Stimulated activated CD8-positive, alpha-beta memory T cell treated with anti-CD3 and anti-CD28 coated beads, Interleukin-15, amount 100 ng/mL, for 24 hours (primary cell): ENCODE data around the gene CFAP54.
"Not testable (repeated sequence)": the region's sequence is repeated elsewhere in the genome, so short reads cannot be mapped to it uniquely, and the experiment has no call there.

Experiments
- DNase-seq: peaks from one replicate; pipeline ENCODE4 v3.0.0-alpha.2; 2020; ENCODE audit warnings: low read depth

CFAP54 gene, protein sequence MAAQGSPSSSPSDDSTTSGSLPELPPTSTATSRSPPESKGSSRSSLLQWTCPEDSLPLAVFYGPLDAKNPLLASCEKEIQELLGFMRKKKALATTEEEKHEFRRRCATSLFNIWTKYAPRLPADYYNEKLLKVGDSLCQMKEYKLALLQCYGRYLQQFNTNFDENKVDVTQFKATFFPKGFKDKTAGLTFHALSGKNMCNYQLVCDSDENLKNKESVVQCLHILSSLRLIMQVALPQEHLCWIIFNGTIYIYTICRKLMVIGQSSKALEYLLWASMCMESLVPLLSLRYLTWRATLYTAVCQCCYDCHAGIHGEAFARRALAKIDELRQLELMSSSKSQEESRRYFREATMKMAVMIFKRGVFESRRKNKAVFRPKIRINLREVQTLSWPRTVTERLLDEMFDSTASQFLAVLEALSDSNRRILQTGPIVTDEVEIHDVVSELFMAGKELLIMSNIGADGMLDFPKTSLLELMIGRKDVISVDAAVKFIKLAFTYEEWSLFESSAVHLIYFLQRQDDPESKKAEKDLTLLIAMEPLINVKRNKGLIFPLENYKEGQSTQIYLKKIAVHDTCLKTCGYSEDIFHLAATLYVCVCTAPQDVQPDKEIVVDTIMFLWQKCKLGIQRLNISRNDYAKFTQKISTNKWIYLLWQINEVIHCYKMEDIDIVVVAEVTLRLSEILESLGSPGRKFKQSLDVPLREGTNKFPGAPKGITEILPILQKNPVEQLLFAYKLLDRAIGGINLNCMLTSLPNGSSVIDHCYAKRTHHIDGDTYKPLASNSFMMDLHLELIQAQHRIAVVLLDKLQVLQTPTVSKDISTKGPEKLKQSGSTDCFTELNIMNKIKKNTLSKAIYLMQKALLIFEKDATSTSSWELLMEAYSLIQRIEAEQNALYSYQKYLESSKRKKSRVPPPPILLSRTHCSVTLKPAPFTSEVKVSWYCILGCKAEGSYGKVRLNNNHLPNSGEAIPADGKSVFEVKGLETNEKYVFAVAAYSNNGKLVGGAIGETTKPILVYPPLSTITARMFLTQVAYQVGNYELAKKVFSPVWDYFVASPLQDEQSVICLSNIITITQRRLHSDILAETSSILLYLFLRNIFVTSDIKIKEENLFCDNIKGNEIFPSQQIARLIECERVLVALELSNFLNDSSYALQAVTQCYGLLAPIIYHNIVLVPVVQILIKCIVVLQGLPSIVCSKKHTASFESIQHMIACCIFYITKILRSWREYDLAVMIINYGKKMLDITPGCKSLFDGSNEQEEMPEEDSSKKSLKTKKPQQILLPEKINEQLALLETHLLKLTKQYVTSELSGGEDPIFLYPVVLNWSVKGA (N-terminal part only)

GRCh38 chr12:96489392-96490056, at the start of gene CFAP54:
TSS of gene CFAP54 (plus strand) at chr12:96489577. CDS start at chr12:96489610, 33 bp downstream.
- peak; percentile 89 for DNase-seq

- DNase-seq = no peak
Observed at GRCh38 chr12:96441816-96442215, 47.6 kb upstream of the CFAP54 start.

DNA sequence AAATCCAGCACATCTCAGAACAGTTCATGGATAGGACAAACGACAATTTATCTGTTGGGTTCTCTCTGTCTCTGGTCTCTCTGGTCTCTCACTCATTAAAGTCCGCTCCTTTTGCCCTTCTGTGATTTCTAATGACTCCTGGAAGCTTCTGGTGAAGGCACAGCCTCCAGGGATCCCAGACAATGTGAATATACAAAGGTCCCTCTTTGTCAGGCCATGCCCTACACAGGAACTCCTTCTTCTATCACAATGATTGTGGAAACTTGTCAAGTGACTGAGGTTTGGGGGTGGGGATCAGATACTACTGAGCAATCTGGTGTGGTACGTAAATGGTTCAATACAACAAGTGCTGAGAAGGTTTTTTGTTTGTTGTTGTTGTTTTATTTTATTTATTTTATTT, 46.5 kb upstream of the CFAP54 start:
- no peak for DNase-seq

- DNase-seq = no peak
Observed at GRCh38 chr12:96444399-96444798, 45.0 kb upstream of the CFAP54 start.

DNA sequence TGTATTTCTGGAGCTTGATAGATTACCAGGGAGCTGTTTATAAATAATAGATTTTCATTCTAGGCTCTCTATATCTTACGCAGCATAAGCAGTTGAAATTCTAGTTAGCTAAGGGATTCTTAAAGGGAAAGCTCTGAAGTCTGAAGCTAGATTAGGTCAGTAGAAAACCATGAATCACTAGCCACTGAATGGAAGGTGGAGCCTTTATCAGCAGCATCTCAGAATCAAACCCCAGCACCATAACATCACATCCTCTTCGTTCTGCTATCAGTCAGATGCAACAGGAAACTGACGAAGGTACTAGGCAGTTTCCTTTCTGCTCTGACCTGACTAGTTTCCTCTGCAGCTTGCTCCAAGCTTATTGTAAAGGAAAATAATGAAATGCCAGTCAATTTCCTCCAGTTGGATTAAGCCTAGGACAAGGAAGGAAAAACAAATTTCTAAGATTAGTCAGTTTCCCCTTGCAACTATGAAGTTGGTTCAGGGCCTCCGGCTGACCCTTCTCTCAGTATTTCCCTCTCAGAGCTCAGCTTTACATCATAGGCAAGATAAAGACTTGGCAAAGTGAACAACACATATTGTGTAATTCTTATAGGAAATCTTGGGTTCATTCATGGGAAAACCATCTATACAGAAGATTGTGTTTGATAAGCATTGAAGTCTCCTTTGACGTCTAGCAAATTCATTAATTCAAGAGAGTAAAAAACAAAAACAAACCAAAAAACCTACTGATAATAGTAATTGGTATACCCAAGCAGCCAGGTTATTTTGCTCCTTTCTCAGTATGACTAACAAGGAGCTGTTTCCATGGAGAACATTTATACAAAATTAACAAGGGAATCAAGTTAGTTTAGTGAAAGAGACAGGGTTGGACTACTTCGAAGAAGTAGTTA, 43.4 kb upstream of the CFAP54 start:
- no peak for DNase-seq

GRCh38 chr12:96447256-96447655, 42.1 kb upstream of the CFAP54 start:
- no peak for DNase-seq

DNA sequence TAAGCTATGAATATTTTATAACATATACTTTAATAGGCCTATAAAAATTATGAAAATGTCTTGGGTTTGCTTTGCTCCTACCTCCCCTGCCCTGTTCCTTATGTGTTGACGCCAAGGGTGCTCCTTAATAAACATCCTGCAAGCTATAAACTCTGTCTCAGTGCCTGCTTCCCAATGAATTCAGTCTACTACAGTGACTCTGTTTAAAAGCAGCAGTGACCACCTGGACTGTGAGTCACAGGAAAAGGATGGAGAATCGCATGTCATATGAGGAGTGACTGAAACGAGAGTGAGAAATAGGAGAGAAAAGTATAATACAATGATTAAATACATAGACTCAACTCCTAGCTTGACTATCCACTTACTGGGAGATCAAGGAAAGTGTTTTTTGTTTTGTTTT, 41.1 kb upstream of the CFAP54 start:
- no peak for DNase-seq

GRCh38 chr12:96452261-96452922, 37.0 kb upstream of the CFAP54 start:
- no peak for DNase-seq

DNA sequence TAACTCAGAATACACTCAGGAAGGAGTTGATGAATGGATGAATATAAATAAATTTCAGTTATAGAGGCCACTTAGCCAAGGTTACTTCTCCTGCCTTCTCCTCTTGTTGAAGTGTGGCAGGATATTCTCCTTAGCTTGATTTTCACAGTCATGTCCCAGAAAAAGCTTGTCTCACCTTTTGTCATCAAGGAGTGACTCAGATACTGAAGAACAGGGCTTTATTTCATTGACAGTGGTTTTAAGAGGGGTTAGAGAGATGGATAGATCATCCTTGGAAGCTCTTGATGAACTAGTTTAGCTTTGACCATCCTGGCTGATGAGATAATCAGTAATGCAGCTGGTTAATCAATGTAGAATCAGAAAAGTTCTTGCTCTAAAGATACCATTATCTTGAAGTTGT, 35.0 kb upstream of the CFAP54 start:
- DNase-seq = no peak

DNA sequence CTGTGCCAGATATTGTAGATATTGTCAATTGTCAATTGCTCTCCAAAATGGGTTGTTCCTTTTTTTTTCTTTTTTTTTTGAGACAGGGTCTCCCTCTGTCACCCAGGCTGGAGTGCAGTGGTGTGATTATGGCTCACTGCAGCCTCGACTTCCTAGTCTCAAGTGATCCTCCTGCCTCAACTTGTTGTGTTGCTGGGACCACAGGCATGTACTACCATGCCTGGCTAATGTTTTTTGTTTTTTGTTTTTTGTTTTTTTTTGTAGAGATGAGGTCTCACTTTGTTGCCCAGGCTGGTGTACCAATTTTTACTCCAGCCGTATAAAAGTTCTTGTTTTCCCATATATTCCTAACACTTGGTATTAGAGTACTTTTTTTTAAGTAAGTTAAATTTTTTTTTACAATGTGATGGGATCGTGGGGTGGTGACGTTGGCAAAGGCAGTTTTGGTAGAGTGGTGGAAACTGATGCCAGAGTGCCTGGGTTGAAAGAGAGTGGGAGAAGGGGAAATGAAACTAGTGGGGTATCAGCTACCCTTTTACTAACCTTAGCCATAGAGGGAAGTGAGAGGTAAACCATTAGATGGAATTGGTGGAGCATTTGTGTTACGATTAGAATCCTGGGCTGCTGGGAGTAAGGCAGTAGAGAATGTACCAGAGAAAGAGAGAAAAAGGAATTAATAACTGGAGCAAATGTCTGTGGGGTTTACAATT, 33.0 kb upstream of the CFAP54 start:
- no peak for DNase-seq

DNA sequence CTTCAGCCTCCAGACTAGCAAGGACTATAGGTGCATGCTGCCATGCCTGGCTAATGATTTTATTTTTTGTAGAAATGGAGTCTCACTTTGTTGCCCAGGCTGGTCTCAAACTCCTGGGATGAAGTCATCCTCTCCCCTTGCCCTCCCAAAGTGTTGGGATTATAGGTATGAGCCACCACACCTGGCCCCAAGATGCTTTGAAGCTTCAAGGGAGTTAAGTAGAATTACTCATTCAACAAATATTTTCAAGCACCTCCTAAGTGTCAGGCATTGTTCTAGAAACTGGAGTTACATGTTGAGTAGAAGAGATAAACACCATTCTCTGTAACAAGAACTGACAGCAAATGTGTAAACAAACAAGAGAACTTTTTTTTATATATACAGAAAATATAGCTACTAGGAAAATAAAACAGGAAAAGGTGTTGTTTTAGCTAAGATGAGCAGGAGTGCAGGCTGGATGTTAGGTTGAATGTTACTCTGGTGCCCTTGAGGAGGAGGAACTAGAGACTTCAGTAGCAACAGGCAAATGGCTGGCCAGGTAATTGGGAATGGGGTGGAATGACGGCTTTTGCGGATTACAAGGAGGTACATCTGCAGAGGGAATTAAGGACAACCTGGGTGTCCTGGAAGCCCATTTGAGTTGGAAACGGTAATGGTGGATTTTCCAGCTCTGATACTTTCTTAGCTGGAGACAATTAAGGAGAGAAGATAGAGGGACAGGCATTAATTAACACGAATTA, 32.0 kb upstream of the CFAP54 start:
- DNase-seq = no peak

GRCh38 chr12:96459281-96459680, 30.1 kb upstream of the CFAP54 start:
- not testable (repeated sequence) for DNase-seq

DNA sequence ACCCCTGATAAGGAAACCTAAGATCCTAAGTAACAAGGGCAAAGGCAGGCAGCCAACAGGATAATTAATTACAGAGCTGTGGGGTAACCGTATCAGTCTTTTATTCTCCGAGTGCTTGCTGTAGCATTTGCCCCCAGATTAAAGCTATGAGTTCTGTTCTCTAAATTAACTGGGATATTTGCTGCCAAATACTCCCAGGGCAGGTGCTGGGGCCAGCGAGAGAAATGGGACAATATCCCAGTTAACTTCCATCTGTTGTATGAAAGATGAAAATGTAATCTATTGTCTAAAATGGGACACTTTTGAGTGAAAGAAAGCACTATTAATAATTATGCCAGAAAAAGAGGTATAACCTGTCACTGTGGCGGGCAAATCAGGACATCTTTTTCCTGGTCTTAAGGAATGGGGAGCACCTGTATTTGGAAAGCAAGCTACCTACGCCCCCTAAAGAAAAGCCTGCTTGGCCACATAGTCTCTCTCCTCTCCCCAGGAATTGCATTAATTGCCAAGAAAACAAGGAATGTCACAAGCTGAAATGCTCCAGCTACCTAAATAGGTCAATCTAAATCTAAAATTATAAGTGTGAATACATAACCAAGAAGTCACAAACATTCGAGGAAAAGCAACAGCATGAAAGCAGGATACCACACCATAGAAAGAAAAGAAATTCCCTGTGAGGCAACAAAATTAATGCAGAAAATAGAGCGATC, 26.7 kb upstream of the CFAP54 start:
- DNase-seq = no peak

GRCh38 chr12:96465896-96466295, 23.5 kb upstream of the CFAP54 start:
- DNase-seq = no peak

GRCh38 chr12:96466939-96467751, 22.2 kb upstream of the CFAP54 start:
- DNase-seq = no peak

GRCh38 chr12:96471368-96472050, 17.9 kb upstream of the CFAP54 start:
- DNase-seq = no peak

DNA sequence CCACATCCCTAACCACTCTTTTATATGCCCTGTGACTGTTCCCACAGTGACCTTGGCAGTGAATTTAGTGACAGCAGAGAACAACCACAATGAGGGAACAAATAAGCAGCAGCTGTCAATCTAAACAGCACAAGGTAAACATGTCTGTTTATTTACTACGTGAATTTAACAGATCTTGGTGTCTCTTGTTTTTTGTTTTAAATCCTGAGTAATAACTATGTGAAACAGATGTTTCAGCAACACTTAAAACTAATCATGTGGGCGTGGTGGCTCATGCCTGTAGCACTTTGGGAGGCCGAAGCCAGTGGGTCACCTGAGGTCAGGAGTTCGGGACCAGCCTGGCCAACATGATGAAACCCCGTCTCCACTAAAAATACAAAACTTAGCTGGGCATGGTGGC, 17.0 kb upstream of the CFAP54 start:
- no peak for DNase-seq
